Fibroblast of mammary gland (primary cell): Measurements from ENCODE around the gene SLC25A27.

Source experiments
- DNase-seq: peaks from one replicate; pipeline ENCODE4 v3.0.0-alpha.2; 2010; ENCODE audit warnings: low read depth
- H3K4me3 ChIP-seq: 2 replicates; pipeline ENCODE4 v1.5.1; 2011; ENCODE audit warnings: low read depth, mild to moderate bottlenecking, low read length, moderate library complexity; ENCODE audit not compliant: control insufficient read depth
- CTCF ChIP-seq: conservative IDR thresholded peaks from 2 replicates; pipeline ENCODE4 v1.5.1; 2011; ENCODE audit warnings: low read depth, low read length, inconsistent platforms; ENCODE audit not compliant: control insufficient read depth, insufficient read depth

SLC25A27 gene

DNA sequence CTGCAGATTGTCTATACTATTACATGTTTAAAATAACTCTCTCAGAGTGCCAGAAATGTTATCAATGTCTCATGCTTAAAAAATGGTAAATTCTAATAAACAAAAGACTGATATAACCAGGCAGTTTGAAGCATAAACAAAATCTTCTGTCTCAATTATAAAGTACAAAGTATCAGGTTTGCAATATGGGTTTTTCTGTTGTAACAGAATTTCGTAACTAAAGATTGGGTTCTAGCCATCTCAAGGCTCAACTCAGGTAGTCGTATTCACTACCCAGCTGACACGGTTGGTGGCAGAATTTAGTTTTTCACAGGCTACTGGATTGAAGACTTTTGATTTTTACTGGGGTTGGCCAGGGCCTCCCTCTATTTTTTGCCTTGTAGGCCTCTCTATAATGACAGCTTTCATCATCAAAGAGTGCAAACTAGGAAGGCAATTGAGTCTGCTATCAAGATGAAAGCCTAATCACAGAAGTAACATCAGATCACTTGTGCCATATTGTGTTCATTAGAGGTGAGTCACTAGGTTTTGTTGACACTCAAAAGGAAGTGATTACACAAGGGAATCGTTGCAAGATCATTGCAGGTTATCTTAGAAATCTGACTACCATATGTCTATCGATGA, 3.8 kb upstream of the SLC25A27 start:
- no peak for TF ChIP-seq CTCF
- H3K4me3 ChIP-seq: no peak overlapping the region
- peak; percentile 55 for DNase-seq

- DNase-seq: peak; percentile 7
- no peak for TF ChIP-seq CTCF
- no peak overlapping the region for H3K4me3 ChIP-seq
Observed at GRCh38 chr6:46651006-46651405, 1.8 kb upstream of the SLC25A27 start.

GRCh38 chr6:46651816-46652215, 959 bp upstream of the SLC25A27 start:
- H3K4me3 ChIP-seq: peak overlapping the region; percentile 72
- DNase-seq: no peak
- TF ChIP-seq CTCF: no peak

GRCh38 chr6:46652232-46652602, 558 bp upstream of the SLC25A27 start:
- no peak for TF ChIP-seq CTCF
- no peak for DNase-seq

DNA sequence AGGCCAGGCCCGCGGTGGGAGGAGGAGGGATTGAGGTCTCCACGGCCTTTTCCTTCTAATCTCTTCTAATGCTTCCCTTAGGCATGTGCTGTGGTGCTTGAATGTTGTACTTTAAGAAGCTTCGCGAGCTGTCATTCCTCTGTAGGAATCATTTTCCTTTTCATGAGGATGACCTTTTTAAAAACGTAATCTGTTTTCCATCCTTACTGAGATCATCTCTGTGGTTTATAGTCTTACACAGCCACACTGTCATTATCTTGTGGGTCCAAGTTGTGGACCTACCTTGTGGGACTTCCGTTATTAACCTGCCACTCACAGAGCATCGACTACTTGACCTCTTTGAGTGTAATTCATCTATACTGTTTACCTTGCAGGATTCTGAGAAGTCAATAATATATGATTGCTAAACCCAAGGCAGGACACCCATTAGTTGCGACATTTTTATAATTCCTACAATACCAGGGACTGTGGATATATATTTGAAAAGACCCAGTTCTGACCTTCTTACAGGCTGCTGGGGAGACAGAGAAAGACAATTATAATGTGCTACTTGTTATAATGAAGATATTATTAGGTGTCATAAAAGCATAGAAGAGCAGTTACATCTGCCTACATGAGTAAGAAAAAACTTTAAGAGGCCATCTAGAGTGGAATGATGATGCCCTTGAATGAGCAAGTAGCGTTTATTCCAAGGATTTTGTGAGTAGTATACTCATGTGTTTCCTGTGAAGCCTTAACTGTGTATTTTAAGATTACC, 842 bp downstream of the SLC25A27 start:
- peak; percentile 12 for DNase-seq
- TF ChIP-seq CTCF: no peak
- peak overlapping the region; percentile 72 for H3K4me3 ChIP-seq

More at GRCh38 chr6:46652232-46652602, 558 bp upstream of the SLC25A27 start:
- H3K4me3 ChIP-seq: peak overlapping the region; percentile 72

- no peak for DNase-seq
- peak; percentile 42 for TF ChIP-seq CTCF
- no peak overlapping the region for H3K4me3 ChIP-seq
Observed at GRCh38 chr6:46655803-46656202, 3.0 kb downstream of the SLC25A27 start.
